Superior temporal gyrus (tissue), 1 donor: ENCODE measurements around the gene AMBRA1.
A peak's percentile ranks its signal among the peaks of the same experiment; 100 is the strongest.

Experiments
- DNase-seq: peaks from one replicate; pipeline ENCODE4 v3.0.0-alpha.2; 2016; ENCODE audit errors: extremely low spot score

AMBRA1 gene

GRCh38 chr11:46348566-46349401, 245.0 kb downstream of the AMBRA1 start:
- DNase-seq: no peak

DNA sequence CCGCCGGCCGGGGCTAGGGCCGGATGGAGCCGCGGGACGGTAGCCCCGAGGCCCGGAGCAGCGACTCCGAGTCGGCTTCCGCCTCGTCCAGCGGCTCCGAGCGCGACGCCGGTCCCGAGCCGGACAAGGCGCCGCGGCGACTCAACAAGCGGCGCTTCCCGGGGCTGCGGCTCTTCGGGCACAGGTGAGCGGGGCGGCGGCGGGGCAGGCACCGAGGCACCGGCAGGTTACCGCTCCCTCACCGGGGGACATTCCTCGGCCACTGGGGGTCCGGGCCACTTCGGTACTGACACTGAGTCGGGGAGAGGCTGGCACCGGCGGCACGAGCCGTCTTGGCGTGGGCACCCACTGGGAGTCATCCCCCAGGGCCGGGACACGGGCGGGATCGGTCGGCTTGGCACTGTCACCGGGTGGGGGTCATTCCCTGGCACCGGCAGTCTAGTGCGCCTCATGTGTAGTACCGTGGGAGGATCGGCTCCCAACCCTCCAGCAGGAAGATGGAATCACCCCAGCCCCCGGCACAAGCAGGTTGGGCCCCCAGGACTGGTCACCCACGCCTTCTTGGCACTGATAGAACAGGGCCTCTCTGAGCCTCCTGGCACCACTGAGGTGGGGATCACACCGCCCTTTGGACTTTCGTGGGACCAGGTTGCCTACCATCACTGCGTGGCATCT, 246.0 kb downstream of the AMBRA1 start:
- no peak for DNase-seq

DNA sequence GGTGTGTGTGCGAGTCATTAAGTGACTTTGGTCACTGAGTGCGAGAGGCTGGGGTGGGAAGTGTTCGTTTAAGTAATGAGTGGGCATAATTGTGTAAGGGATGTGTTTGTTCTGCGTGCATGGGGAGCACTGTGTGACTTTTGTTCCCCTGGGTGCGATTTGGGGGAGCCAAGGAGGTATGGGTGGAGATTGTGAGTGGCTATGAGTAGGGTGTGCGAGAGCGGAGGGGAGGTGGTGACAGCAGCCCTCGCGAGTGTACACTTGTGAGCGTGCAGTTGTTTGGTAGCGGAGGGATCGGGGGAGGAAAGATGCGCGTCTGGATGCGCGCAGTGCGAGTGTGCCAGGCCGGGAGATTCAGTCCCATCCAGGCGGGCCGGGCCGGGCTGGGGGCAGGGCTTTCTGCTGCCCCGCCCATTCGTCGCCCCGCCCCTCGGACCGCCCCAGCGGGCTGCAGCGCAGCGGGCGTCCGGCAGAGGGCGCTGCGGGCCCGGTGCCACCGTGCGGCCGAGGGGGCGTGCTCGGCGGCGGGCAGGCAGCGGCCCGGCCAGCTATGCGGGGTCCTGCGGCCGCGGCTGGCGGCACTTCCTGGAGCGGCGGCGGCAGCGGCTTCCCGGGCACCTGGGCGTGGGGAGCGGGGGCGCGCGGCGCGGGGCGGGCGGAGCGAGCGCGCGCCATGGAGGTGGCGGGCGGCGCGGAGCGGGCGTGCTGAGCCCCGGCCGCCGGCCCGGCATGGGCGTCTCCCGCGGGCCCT, 246.8 kb downstream of the AMBRA1 start, which contains the start of gene DGKZ:
DGKZ (plus strand) TSS at position 578 of the 751 bp plus-strand sequence. CDS start 197 bp downstream, outside the sequence.
- DNase-seq: peak; percentile 85
